T-helper 9 cell (primary cell): ENCODE data around the gene CABP7.
"Not testable (repeated sequence)": the region's sequence is repeated elsewhere in the genome, so short reads cannot be mapped to it uniquely, and the experiment has no call there.

Experiments used
- DNase-seq: peaks from one replicate; pipeline ENCODE4 v3.0.0-alpha.2; 2020

The CABP7 gene

DNA sequence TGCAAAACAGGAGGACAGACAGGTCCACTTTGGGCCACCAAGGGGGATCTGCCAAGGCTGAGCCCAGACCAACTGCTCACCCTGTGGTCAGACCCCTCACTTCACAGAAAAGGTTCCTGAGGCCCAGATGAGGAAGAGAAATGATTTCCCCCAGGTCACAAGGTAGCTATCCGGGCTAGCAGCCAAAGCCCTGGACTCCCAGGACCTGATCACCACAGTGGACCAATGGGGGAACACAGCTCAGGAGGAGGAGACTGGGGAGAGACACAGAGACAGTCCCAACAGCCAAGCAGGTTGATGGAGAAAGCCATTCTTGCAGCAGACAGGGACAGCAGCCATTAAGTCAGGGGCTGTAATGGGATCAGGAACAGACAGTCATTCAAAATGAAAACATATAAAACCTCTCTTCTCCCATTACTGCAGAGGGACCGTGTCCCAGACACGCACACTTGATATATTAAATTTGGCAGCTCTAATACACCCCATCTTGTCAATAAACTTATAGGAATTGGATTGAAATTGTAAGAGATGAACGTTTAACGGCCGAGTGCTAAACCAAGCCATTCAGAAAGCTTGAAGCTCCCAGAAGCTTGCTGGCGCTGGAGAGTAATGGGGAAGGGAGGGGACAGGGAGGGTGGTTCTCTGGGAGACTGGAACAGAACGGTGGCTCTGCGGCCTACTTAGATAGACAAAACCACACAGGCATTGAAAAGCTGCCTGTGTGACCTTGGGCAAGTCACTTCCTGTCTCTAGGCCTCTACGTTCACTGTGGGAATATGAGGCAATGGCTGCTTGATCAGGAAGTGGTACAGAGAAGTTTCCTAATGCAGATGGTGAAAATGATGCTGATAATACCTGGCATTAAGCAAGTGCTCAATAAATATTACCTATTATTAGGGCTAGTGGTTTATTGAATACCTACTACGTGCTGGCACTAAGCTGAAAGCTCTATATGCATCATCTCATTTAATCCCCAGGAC lies 31.0 kb downstream of the CABP7 start:
- no peak for DNase-seq

DNA sequence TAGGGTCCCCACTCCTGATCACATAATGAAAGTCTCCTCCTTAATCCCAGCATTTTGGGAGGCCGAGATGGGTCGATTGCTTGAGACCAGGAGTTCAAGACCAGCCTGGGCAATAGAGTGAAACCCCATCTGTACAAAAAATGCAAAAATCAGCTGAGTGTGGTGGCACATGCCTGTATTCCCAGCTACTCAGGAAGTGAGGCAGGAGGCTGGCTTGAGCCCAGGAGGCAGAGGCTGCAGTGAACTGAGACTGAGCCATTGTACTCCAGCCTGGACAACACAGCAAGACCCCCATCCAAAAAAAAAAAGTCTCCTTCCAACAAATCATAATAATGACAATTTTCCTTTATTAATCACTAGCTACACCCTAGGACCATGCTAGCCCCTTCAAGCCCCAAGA lies 31.9 kb downstream of the CABP7 start:
- no peak for DNase-seq

DNA sequence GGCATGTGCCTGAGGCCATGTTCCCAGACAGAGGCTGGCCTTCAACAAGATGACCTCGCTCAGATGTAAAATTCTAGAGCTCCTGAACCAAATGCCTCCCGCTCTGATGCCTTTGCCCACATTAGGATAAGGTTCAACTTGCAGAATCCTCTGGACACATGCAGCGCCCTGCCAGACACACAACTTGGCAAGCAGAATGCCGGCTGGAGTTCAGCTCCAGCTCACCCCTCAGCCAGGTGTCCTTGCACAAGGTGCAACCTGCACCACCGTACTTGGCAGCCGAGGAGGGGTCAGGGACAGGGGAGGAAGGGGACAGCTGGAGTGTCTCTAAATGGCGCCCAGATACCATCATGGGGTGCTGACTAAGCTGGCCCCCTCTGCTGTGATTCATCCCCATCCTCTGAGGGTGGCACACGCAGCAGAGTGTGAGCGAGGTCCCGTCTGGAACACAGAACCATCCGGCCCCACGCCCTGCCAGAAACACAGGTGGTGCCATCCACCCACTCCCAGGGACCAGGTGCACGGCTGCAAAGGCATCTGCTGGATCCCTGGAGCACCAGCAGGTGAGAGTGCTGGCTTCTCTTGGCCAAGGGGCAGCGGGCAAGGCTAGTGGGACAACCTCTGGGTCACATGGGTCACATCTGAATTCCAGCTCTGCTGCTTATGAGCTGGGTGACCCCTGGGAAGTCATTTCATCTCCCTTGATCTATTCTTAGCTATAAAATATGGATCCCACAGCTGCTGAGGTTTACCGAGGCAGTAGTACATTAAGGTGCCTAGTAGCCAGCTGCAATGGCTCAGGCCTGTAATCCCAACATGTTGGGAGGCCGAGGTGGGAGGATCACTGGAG lies 34.2 kb downstream of the CABP7 start:
- DNase-seq = no peak

DNA sequence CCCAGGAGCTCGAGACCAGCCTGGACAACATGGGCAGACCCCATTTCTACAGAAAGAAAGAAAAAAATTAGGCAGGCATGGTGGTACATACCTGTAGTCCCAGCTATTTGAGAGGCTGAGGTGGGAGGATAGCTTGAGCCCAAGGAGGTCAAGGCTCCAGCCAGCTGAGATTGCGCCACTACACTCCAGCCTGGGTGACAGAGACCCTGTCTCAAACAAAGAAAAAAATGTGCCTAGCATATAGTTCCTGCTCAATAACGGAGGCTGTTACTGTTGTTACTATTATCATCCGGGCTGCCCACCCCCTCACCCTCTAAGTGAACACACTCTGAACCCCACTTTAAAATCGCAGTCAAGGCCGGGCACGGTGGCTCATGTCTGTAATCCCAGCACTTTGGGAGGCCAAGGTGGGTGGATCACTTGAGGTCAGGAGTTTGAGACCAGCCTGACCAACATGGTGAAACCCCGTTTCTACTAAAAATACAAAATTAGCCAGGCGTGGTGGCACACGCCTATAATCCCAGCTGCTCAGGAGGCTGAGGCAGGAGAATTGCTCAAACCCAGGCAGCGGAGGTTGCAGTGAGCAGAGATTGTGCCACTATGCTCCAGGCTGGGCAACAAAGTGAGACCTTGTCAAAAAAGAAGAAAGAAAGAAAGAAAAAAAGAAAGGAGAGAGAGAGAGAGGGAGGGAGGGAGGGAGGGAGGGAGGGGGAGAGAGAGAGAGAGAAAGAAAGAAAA lies 35.0 kb downstream of the CABP7 start:
- DNase-seq = not testable (repeated sequence)

DNA sequence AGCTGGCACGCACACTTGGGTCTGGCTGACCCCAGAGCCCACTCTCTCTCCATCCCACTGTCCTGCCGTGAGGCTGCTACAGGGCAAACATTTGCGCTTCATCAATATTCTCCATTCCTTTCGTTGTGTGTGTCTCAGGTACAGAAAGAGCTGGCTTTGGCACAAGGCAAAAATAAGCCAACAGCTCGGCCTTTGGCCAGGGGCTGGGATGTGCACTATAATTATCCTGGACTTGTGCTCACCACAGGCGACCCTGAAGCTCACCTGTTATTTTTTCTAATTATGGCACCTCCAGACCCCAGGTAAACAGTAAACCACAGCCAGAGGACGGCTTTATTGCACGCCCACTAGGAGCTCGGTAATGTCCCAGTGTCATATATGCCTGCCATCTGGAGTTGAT lies 36.1 kb downstream of the CABP7 start:
- no peak for DNase-seq

DNA sequence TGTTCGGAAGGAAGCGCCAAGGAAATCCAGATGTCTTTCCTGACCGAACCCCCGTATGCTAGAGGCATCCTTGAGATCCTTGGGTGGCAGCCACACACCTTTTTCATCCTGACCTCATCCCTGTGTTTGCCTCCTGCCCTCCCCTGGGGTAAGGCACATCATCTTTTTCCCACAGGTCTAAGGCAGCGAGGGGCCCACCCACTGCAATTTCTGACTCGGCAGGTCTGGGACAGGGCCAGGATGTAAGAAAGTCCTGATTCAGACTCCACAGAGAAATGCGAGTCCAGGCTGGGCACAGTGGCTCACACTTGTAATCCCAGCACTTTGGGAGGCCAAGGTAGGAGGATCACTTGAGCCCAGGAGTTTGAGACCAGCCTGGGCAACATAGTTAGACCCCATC lies 36.5 kb downstream of the CABP7 start:
- DNase-seq = no peak

DNA sequence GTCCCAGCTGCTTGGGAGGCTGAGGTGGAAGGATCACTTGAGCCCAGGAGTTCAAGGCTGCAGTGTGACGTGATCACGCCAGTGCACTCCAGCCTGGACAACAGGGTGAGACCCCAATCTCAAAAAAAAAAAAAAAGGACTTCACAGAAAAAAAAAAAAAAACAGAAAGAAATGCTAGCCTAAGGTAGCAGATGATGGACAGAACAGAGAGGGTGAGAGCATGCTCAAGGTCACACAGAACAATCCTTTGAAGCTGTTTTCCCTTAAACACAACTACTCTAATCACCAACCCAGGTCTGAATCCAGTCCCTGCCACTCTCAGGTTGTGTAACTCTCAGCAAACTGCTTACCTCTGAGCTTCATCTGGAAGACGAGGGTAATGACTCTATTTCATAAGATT lies 37.3 kb downstream of the CABP7 start:
- no peak for DNase-seq

DNA sequence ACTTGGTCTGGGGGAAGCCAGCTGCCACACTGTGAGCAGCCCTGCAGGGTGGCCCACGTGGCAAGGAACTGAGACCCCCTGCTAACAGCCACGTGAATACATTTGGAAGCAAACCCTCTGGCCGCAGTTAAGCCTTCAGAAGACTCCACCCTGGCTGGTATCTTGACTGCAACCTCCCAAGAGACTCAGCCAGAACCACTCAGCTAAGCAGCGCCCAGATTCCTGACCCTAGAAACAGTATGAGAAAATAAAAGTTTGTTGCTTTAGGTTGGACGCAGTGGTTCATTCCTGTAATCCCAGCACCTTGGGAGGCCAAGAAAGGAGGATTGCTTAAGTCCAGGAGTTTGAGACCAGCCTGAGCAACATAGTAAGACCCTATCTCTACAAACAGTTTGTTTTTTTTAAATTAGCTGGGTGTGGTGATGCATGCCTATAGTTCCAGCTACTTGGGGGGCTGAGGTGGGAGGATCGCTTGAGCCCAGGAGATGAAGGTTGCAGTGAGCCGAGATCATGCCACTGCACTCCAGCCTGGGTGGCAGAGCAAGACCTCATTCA lies 38.3 kb downstream of the CABP7 start:
- no peak for DNase-seq

DNA sequence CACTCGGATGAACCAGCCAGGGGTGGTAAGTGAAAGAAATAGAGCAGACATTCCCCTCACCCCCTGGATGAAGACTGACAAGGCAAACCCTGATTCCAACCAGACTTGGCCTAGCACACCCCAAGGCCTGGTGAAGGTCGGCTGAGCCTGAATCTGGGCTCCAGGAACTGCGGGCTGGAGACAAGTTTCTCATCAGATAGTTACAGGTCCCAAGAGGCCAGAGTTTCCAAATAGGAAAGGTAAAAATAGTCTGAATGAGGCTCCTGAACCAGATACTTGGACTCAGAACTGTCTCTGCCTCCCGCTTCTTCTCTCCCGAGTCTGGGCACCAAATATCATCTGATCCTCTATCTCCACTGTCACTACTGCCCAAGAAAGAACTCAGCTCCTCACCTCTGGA lies 39.2 kb downstream of the CABP7 start:
- no peak for DNase-seq

DNA sequence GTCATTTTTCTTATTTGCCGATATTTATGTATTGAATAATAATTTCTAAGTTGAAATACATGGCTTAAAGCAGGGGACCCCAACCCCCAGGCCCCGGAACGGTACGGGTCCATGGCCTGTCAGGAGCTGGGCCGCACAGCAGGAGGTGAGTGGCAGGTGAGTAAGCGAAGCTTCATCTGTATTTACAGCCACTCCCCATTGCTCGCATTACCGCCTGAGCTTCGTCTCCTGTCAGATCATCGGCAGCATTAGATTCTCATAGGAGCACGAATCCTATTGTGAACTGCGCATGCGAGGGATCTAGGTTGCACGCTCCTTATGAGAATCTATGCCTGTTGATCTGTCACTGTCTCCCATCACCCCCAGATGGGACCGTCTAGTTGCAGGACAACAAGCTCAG lies 42.5 kb downstream of the CABP7 start:
- no peak for DNase-seq

DNA sequence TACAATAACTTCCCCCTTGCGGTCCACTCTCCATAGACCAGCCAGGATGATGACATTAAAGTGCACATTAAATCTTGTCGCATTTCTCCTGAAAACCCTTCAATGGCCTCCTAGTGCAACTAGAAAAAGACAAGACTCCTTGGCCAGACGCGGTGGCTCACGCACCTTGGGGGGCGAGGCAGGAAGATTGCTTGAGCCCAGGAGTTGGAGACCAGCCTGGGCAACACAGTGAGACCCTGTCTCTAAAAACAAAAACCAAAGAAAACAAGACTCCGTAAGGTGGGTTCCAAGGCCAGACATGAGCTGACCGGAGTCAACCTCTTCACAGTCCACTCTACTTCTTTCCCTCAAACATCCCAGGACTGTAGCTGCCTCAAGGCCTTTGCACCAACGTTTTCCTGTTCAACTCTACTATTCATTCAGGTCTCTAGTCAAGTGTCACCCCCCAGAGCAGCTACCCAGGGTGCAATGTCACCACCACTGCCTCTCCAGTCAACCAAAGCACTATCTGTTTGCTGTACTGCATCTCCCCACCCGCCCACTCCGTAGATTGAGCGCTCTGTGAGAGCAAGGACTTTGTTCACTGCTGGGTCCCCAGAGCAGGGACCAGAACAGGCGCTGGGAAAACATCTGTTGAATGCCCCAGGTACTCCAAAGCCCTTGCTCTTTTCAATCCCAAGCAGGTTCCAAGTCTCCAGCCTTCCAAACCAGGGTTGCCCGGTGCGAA lies 46.3 kb downstream of the CABP7 start:
- DNase-seq = peak; percentile 7

DNA sequence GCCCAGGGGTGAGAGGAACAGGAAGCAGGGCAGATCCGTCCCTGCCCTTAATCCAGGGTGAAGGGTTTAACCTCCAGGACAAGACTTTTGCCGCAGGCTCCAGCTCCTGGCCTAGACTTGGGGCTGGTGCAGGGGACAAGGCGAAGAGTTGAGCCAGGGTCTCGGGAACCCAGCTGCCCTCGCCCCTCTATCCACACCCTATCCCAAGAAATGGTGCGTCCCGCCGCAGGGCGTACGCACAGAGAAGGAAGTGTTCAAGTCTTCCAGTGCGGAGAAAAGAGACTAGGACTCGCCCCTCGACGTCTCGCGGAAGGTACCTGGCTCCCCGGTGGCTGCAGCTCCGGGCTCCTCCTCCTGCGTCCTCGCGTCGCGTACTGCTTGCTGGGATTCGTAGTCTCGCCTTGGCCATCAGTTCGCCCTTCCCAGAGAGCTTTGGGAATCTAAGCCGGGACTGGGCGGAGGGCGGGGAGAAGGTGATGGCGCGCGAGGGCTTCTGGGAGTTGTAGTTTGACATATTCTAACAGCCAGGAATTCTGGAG lies 46.9 kb downstream of the CABP7 start, which contains the start of gene ZMAT5:
Gene ZMAT5 (minus strand): TSS at position 376 of the 539 bp plus-strand sequence. CDS start 18,463 bp downstream, outside the sequence.
- peak; percentile 86 for DNase-seq

DNA sequence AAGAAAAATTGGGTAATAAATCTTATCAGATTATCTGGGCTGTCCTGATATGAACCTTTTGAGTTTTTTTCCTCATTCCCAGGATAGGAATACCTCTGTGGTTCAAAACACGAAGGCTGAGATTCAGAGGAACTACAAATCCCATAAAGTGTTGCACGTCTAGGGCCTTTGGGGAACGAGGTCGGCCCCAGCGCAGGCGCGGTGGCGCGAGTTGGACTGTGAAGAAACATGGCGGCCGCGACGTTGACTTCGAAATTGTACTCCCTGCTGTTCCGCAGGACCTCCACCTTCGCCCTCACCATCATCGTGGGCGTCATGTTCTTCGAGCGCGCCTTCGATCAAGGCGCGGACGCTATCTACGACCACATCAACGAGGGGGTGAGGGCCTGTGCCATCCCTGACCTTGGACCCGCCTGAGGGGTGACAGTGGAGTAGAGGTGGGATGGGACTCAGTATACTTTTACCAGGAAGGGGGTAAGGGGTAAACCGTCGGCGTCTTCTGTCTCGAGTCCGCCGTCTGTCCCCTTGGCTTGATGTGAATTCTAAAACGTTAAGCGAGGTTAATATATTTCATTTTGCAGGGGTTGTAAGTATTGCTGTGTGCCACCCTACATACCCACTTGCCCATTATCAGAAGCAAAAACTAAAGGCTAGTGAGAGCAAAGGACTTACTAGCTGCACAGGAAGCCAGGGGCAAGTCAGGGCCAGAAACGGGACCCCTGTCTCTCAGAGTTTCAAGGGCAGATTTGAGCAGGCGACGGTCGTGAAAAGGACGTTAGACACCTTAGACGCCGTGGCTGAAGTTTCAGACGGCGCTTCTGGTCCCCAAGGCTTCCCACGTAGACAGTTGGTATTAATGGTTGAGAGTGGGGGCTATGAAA lies 47.6 kb downstream of the CABP7 start, which contains the start of gene UQCR10:
Gene UQCR10 (plus strand): TSS at position 199 of the 881 bp plus-strand sequence. CDS start 30 bp downstream, at position 229.
- peak; percentile 88 for DNase-seq

DNA sequence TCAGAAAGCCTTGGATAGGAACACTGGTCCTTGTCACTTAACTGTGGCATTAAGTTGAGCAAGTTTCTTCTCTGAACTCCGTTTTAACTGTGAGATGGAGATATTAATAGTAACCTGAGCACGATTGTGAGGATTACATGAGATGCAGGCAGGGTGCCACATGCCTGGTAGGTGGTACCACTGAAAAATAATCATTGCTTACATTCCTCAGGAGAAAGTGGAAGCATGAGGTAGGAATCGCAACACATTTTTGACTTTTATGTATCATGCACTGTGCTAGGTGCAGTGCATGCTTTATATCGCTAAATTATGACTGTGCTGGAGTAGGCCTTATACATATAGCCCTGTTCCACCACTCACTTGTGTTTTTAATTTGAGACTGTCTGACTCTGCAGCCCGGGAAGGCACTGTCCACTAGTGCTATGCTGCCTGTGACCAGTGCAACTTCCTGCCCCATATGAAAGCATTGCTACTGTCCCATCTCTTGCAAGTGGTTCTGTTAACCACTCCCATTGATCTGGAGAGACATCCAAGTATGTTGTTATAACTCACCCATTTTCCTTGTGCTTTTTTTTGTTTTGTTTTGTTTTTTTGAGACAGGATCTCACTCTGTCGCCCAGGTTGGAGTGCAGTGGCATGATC lies 48.4 kb downstream of the CABP7 start:
- DNase-seq = no peak

DNA sequence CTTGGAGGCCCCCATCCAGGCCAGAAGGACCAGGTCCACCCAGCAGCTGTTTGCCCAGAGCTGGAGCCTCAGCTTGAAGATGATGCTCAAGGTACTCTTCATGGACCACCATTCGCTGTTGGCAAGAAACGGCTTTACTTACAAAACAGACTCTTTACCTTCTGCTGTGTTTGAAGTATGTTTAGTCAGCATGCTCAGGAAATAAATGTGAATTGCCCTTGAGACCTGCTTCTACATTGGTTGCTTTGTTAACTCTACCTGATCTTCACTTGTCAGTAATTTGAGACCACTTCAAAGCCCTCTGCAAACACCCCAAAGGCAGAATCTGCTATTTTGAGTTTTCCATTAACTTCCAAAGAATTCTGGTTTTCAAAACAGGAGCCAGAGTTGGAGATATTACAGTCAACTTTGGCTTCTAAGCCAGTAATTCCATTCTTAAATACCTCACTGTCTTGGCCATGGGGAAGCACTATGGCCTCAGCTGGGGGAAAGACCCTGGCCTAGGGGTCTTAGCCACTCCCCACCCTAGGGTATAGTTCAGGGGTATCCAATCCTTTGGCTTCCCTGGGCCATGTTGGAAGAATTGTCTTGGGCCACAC lies 50.0 kb downstream of the CABP7 start:
- no peak for DNase-seq

DNA sequence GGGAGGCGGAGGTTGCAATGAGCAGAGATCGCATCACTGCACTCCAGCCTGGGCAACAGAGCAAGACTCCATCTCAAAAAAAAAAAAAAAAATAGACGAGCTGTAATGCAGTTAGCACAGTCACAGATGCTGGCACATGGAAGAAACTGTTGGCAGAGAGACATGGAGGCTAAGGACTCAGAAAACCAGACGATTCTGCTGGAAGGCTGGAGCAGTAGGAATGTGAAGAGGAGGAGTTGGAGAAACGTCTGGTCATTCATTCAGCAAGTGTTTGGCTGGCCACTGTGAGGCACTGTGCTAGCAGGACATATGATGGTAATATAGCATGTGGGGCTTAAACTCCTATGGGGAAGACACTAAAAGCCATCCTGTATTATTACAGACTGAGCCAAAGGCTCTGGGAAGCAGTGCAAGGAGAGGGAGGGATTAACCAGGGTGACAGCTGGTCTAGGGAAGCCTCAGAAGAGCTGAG lies 52.4 kb downstream of the CABP7 start:
- no peak for DNase-seq

DNA sequence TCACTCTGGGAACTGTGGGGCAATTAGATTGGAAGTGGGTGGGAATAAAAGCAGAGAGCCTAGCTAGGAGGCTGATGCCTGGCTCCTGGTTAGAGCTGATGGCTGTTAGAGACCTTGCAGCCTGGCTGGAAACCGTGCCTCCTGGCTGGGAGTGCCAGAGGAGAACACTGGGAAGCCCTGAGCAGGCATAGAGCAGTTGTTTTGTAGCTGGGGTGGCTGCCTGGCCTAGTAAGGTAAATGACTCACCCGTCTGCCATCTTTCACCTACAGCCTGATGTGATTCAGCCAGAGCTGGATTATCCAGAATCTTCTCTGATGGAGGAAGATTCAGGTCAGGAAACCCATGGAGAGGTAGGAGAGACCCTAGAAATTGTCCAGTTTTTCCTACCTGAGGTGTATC lies 53.4 kb downstream of the CABP7 start:
- no peak for DNase-seq

DNA sequence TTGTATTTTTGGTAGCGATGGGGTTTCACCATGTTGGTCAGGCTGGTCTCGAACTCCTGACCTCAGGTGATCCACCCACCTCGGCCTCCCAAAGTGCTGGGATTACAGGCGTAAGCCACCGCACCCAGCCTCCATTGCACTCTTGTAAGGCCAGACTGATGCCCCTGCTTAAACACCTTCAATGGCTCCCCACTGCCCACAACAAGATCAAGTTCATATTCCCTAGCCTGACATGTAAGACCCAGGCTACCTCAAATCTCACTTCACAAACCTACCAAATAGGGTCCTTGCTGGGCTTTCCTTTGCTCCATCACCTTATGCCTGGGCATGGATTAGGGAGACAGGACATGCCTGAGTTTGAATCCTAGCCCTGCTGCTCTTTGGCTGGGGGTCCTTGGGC lies 60.4 kb downstream of the CABP7 start:
- DNase-seq = no peak
